GM18867 (cell line): Measurements from ENCODE around the gene MRPL37.
A peak's percentile ranks its signal among the peaks of the same experiment; 100 is the strongest.
"Not testable (repeated sequence)": the region's sequence is repeated elsewhere in the genome, so short reads cannot be mapped to it uniquely, and the experiment has no call there.

ENCODE experiments used
- ATAC-seq: cut with Tn5 transposase; IDR thresholded peaks from one replicate; pipeline ENCODE4 v1.9.1; 2021; ENCODE audit warnings: mild to moderate bottlenecking, moderate library complexity; ENCODE audit not compliant: unreplicated experiment

The MRPL37 gene

GRCh38 chr1:54199765-54200518 is at the start of gene MRPL37, which contains the start of gene CYB5RL:
Gene MRPL37, plus strand, starts transcription at chr1:54200167. Its CDS starts 77 bp downstream, at chr1:54200244.
Gene CYB5RL, minus strand, starts transcription at chr1:54200030. Its CDS starts 4,414 bp downstream, at chr1:54195616.
- peak; percentile 96 for ATAC-seq

- ATAC-seq = no peak
Observed at GRCh38 chr1:54151013-54151412, 49.0 kb upstream of the MRPL37 start.

- no peak for ATAC-seq
Observed at GRCh38 chr1:54152696-54153095, 47.3 kb upstream of the MRPL37 start, which contains the start of gene CDCP2. Gene CDCP2, minus strand, starts transcription at chr1:54153000. Its CDS starts 78 bp downstream, at chr1:54152922.

GRCh38 chr1:54153535-54154439 is 46.2 kb upstream of the MRPL37 start:
- no peak for ATAC-seq

- no peak for ATAC-seq
Observed at GRCh38 chr1:54156201-54156600, 43.8 kb upstream of the MRPL37 start.

- no peak for ATAC-seq
Observed at GRCh38 chr1:54156986-54157385, 43.0 kb upstream of the MRPL37 start.

- no peak for ATAC-seq
Observed at GRCh38 chr1:54157401-54157800, 42.6 kb upstream of the MRPL37 start.

GRCh38 chr1:54158071-54158470 is 41.9 kb upstream of the MRPL37 start:
- ATAC-seq = no peak

- no peak for ATAC-seq
Observed at GRCh38 chr1:54159733-54160316, 40.1 kb upstream of the MRPL37 start.

- no peak for ATAC-seq
Observed at GRCh38 chr1:54160351-54160750, 39.6 kb upstream of the MRPL37 start.

- no peak for ATAC-seq
Observed at GRCh38 chr1:54161495-54162168, 38.3 kb upstream of the MRPL37 start.

- no peak for ATAC-seq
Observed at GRCh38 chr1:54163051-54163450, 36.9 kb upstream of the MRPL37 start.

- no peak for ATAC-seq
Observed at GRCh38 chr1:54163573-54163972, 36.4 kb upstream of the MRPL37 start.

GRCh38 chr1:54165146-54165545 is 34.8 kb upstream of the MRPL37 start:
- ATAC-seq = no peak

GRCh38 chr1:54166357-54166756 is 33.6 kb upstream of the MRPL37 start:
- not testable (repeated sequence) for ATAC-seq

- no peak for ATAC-seq
Observed at GRCh38 chr1:54167422-54168139, 32.4 kb upstream of the MRPL37 start.

- no peak for ATAC-seq
Observed at GRCh38 chr1:54168206-54168965, 31.6 kb upstream of the MRPL37 start.

- no peak for ATAC-seq
Observed at GRCh38 chr1:54169068-54169467, 30.9 kb upstream of the MRPL37 start.

- ATAC-seq = no peak
Observed at GRCh38 chr1:54171016-54171415, 29.0 kb upstream of the MRPL37 start.
